ENCODE results near the gene TRERF1.
A peak's percentile ranks its signal among the peaks of the same experiment; 100 is the strongest.
"Not testable (repeated sequence)": the region's sequence is repeated elsewhere in the genome, so short reads cannot be mapped to it uniquely, and the experiment has no call there.

Gene TRERF1, protein sequence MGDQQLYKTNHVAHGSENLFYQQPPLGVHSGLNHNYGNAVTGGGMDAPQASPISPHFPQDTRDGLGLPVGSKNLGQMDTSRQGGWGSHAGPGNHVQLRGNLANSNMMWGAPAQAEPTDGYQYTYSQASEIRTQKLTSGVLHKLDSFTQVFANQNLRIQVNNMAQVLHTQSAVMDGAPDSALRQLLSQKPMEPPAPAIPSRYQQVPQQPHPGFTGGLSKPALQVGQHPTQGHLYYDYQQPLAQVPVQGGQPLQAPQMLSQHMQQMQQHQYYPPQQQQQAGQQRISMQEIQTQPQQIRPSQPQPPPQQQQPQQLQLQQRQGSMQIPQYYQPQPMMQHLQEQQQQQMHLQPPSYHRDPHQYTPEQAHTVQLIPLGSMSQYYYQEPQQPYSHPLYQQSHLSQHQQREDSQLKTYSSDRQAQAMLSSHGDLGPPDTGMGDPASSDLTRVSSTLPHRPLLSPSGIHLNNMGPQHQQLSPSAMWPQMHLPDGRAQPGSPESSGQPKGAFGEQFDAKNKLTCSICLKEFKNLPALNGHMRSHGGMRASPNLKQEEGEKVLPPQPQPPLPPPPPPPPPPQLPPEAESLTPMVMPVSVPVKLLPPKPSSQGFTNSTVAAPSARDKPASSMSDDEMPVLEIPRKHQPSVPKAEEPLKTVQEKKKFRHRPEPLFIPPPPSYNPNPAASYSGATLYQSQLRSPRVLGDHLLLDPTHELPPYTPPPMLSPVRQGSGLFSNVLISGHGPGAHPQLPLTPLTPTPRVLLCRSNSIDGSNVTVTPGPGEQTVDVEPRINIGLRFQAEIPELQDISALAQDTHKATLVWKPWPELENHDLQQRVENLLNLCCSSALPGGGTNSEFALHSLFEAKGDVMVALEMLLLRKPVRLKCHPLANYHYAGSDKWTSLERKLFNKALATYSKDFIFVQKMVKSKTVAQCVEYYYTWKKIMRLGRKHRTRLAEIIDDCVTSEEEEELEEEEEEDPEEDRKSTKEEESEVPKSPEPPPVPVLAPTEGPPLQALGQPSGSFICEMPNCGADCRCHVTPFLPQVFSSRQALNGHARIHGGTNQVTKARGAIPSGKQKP (N-terminal part only)

GRCh38 chr6:42451333-42452170 lies at the start of gene TRERF1:
Gene TRERF1, minus strand, starts transcription at chr6:42451926. Its CDS starts 182,336 bp downstream, at chr6:42269590.
- TF ChIP-seq POLR2A (IDR thresholded peaks at IDR 0.05; ENCODE audit: low read length) (no peak), GATA1 (IDR thresholded peaks at IDR 0.05; ENCODE audit: low read depth, low read length) (no peak)
- peak; percentile 61 to 68 for DNase-seq

DNA sequence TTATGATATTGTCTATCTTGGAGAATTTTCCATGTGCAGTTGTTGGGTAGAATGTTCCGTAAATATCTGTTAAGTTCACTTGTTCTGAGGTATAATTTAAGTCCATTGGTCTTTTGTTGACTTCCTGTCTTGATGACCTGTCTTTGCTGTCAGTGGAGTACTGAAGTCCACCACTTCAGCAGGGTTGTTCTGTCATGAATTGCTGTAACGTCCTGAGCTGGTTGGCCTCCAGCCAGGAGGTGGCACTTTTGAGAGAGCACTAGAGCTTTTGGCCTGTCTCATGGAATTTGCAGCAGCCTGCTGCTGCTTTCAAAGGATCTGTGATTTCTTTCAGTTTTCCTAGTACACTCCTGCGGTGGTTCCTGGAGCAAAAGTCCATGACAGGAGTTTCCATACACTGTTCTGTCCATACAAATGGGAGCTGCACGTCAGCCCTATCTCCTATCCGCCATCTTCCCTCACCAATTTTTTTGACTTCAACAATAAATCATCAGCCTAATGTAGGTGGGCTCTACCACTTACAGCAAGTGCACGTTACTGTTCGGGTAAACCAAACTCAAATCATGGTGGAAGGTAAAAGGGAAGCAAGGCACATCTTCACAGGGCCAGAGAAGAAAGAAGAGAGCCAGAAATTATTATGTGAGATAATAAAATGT lies 46.9 kb upstream of the TRERF1 start:
- TF ChIP-seq GATA1 (IDR thresholded peaks at IDR 0.05; ENCODE audit: low read depth, low read length) (no peak), POLR2A (IDR thresholded peaks at IDR 0.05; ENCODE audit: low read length) (no peak)
- DNase-seq = no peak

GRCh38 chr6:42493914-42494539 lies 42.3 kb upstream of the TRERF1 start:
- TF ChIP-seq POLR2A (IDR thresholded peaks at IDR 0.05; ENCODE audit: low read length) = no peak
- TF ChIP-seq GATA1 (IDR thresholded peaks at IDR 0.05; ENCODE audit: low read depth, low read length) = no peak
- no peak for DNase-seq

GRCh38 chr6:42488129-42488528 lies 36.4 kb upstream of the TRERF1 start:
- TF ChIP-seq POLR2A (IDR thresholded peaks at IDR 0.05; ENCODE audit: low read length) (no peak), GATA1 (IDR thresholded peaks at IDR 0.05; ENCODE audit: low read depth, low read length) (no peak)

GRCh38 chr6:42484261-42484660 lies 32.5 kb upstream of the TRERF1 start:
- DNase-seq = no peak
- TF ChIP-seq GATA1 (IDR thresholded peaks at IDR 0.05; ENCODE audit: low read depth, low read length) = no peak
- no peak for TF ChIP-seq POLR2A (IDR thresholded peaks at IDR 0.05; ENCODE audit: low read length)

More at GRCh38 chr6:42488129-42488528, 36.4 kb upstream of the TRERF1 start:
- DNase-seq = no peak

DNA sequence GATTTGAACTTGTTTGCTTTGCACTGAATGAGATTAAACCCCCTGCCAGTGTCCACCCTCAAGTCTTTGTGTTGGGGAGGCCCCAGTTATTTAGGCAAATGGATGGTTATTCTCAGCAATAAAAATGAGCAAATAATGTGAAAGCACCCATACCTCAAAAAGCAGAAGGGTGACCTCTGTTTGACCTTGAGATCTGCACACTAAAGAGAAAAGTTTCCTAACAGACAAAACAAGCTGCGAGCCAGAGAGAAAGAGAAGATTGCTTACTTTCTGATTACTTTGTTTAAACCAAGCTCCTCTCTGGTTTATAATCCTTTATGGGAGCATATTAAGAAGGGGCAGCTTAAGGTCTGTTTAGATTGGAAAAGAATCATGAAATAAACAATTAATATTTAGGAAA lies 30.4 kb upstream of the TRERF1 start:
- no peak for DNase-seq
- no peak for TF ChIP-seq GATA1 (IDR thresholded peaks at IDR 0.05; ENCODE audit: low read depth, low read length)
- no peak for TF ChIP-seq POLR2A (IDR thresholded peaks at IDR 0.05; ENCODE audit: low read length)

DNA sequence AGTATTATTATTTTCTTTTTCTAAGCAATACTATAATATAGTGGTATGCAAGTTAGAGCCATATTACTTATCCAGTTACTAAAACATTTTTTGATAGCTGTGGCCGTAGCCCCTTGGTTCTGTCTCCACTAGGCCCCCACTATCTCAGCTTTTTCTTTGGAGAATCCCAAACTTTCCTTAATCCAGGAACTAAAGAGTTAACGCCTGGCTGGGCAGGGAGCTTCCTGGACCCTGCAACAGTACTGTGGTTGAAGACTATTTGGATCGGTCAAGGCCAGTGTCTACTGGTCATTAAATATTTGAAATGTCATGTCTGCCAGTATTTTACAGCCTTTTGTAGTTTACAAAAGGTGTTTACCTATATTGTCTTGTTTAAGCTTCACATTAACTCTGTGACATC lies 20.0 kb upstream of the TRERF1 start:
- no peak for DNase-seq
- TF ChIP-seq POLR2A (IDR thresholded peaks at IDR 0.05; ENCODE audit: low read length) = no peak
- TF ChIP-seq GATA1 (IDR thresholded peaks at IDR 0.05; ENCODE audit: low read depth, low read length) = no peak

DNA sequence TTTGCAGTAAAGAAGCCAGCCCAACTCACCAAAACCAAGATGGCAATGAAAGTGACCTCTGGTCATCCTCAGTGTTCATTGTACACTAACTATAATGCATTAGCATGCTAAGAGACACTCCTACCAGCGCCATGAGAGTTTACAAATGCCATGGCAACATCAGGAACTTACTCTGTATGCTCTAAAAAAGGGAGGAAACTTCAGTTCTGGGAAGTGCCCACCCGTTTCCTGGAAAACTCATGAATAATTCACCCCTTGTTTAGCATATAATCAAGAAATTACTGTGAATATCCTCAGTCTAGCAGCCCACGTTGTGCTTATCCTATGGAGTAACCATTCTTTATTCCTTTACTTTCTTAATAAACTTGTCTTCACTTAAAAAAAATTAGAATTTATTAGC lies 19.4 kb upstream of the TRERF1 start:
- no peak for TF ChIP-seq POLR2A (IDR thresholded peaks at IDR 0.05; ENCODE audit: low read length)
- no peak for TF ChIP-seq GATA1 (IDR thresholded peaks at IDR 0.05; ENCODE audit: low read depth, low read length)
- no peak for DNase-seq

- no peak for TF ChIP-seq POLR2A (IDR thresholded peaks at IDR 0.05; ENCODE audit: low read length)
- no peak for TF ChIP-seq GATA1 (IDR thresholded peaks at IDR 0.05; ENCODE audit: low read depth, low read length)
- no peak for DNase-seq
Observed at GRCh38 chr6:42468273-42468672, 16.5 kb upstream of the TRERF1 start.

DNA sequence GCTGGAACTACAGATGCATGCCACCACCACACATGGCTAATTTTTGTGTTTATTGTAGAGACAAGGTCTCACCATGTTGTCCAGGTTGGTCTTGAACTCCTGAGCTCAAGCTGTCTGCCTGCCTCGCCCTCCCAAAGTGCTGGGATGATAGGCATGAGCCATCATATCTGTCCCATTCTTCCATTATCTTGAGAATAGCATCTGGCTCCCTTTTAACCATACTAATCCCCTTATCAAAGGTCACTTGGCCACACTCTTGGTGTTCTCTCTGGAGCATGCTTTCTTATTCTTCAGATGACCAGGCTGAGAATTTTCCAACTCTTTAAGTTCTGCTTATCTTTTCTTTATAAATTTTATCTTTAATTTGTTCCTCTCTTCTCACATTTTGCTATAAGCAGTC lies 15.9 kb upstream of the TRERF1 start:
- peak in 1 of 2 experiments; percentile 40 for DNase-seq
- TF ChIP-seq GATA1 (IDR thresholded peaks at IDR 0.05; ENCODE audit: low read depth, low read length) = no peak
- no peak for TF ChIP-seq POLR2A (IDR thresholded peaks at IDR 0.05; ENCODE audit: low read length)

- not testable (repeated sequence) for DNase-seq
Observed at GRCh38 chr6:42466470-42466869, 14.7 kb upstream of the TRERF1 start.

GRCh38 chr6:42462474-42462972 lies 10.8 kb upstream of the TRERF1 start:
- TF ChIP-seq POLR2A (IDR thresholded peaks at IDR 0.05; ENCODE audit: low read length) (no peak), GATA1 (IDR thresholded peaks at IDR 0.05; ENCODE audit: low read depth, low read length) (no peak)
- DNase-seq = no peak
